CD14-positive monocyte (primary cell): ENCODE results near the gene BLNK. TPM values are rescaled to one million over a fixed set of nuclear protein-coding genes. Genes with fewer than 3 reads are reported as not detected.

Experiments used
- DNase-seq, 3 donors: peaks; one replicate each; pipeline ENCODE4 v3.0.0-alpha.2; 2011 to 2022
- H2AFZ ChIP-seq: 2 replicates; pipeline ENCODE4 v1.6.0; 2012; ENCODE audit warnings: mild to moderate bottlenecking, low read depth, low read length, inconsistent platforms; ENCODE audit not compliant: insufficient read depth, poor library complexity, severe bottlenecking
- H3K27ac ChIP-seq, 2 donors: 1 replicate in 1 of 2; 2 replicates in 1 of 2; pipeline ENCODE4 v1.5.1; 2012 to 2013; ENCODE audit warnings: low read length in 2 of 2, control low read depth in 1 of 2, inconsistent platforms in 1 of 2, low read depth in 1 of 2, mild to moderate bottlenecking in 1 of 2
- H3K27me3 ChIP-seq, 2 donors: one replicate each; pipeline versions ENCODE4 v1.6.0 to v1.6.1; 2011 to 2013; ENCODE audit warnings: low read length in 2 of 2; ENCODE audit not compliant: control insufficient read depth in 2 of 2, insufficient read depth in 2 of 2
- H3K36me3 ChIP-seq, 2 donors: replicated peaks in 1 of 2; 1 replicate in 1 of 2; 2 replicates in 1 of 2; pipeline versions ENCODE4 v1.5.1 to v1.6.1; 2012 to 2013; ENCODE audit warnings: low read length in 2 of 2, control low read depth in 1 of 2, inconsistent platforms in 1 of 2, mild to moderate bottlenecking in 1 of 2; ENCODE audit not compliant: insufficient read depth in 2 of 2, control insufficient read depth in 1 of 2
- H3K4me1 ChIP-seq, 2 donors: 1 replicate in 1 of 2; 2 replicates in 1 of 2; pipeline versions ENCODE4 v1.5.1 to v1.6.1; 2012 to 2013; ENCODE audit warnings: low read length in 2 of 2, control low read depth in 1 of 2, inconsistent platforms in 1 of 2, mild to moderate bottlenecking in 1 of 2, moderate library complexity in 1 of 2; ENCODE audit not compliant: insufficient read depth in 2 of 2, control insufficient read depth in 1 of 2
- H3K4me2 ChIP-seq: replicated peaks from 2 replicates; pipeline ENCODE3; 2012; ENCODE audit warnings: low read length, moderate library complexity, mild to moderate bottlenecking; ENCODE audit not compliant: poor library complexity, severe bottlenecking; ENCODE audit errors: extremely low read depth
- H3K4me3 ChIP-seq, 3 experiments: fragments of 200-600 bp in 1 of 3; sonication (generic) in 1 of 3; replicated peaks in 1 of 3; 1 replicate in 2 of 3; 2 replicates in 1 of 3; pipeline ENCODE4 v1.5.1; 2011 to 2013; ENCODE audit warnings: low read length in 3 of 3, mild to moderate bottlenecking in 3 of 3, control low read depth in 2 of 3, low read depth in 2 of 3, inconsistent platforms in 1 of 3, moderate library complexity in 1 of 3
- H3K79me2 ChIP-seq: 2 replicates; pipeline ENCODE4 v1.6.0; 2012; ENCODE audit warnings: mild to moderate bottlenecking, control low read depth, inconsistent platforms, low read length, moderate library complexity; ENCODE audit not compliant: insufficient read depth
- H3K9ac ChIP-seq: 2 replicates; pipeline ENCODE4 v1.6.0; 2017; ENCODE audit warnings: low read length, mild to moderate bottlenecking; ENCODE audit not compliant: insufficient read depth, poor library complexity, severe bottlenecking
- H3K9me3 ChIP-seq, 2 donors: replicated peaks in 1 of 2; 1 replicate in 1 of 2; 2 replicates in 1 of 2; pipeline versions ENCODE4 v1.5.1 to v1.6.1; 2012 to 2013; ENCODE audit warnings: low read length in 2 of 2, control low read depth in 1 of 2; ENCODE audit not compliant: control insufficient read depth in 1 of 2, insufficient read depth in 1 of 2
- H4K20me1 ChIP-seq: 2 replicates; pipeline ENCODE4 v1.6.0; 2012; ENCODE audit warnings: mild to moderate bottlenecking, low read length, control low read depth, moderate library complexity; ENCODE audit not compliant: insufficient read depth
- H3K27ac Mint-ChIP-seq, 7 donors: one replicate each; pipeline ENCODE4 v1.8.0; 2020; ENCODE audit warnings: mild to moderate bottlenecking in 7 of 7, mixed read lengths in 7 of 7, moderate library complexity in 6 of 7, inconsistent platforms in 2 of 7
- H3K27me3 Mint-ChIP-seq, 3 donors: one replicate each; pipeline ENCODE4 v1.8.0; 2021 to 2022; ENCODE audit warnings: low read depth in 3 of 3, mild to moderate bottlenecking in 3 of 3, mixed read lengths in 3 of 3, moderate library complexity in 3 of 3, inconsistent platforms in 1 of 3
- H3K36me3 Mint-ChIP-seq, 2 donors: one replicate each; pipeline ENCODE4 v1.8.0; 2020; ENCODE audit warnings: mixed read lengths in 2 of 2, inconsistent platforms in 1 of 2, mild to moderate bottlenecking in 1 of 2
- H3K4me1 Mint-ChIP-seq: one replicate; pipeline ENCODE4 v1.8.0; 2020; ENCODE audit warnings: mild to moderate bottlenecking, mixed read lengths
- H3K4me3 Mint-ChIP-seq, 2 donors: one replicate each; pipeline ENCODE4 v1.8.0; 2020; ENCODE audit warnings: mild to moderate bottlenecking in 2 of 2, mixed read lengths in 2 of 2, moderate library complexity in 1 of 2
- H3K9me3 Mint-ChIP-seq, 7 donors: one replicate each; pipeline ENCODE4 v1.8.0; 2020 to 2022; ENCODE audit warnings: mixed read lengths in 7 of 7, mild to moderate bottlenecking in 6 of 7, moderate library complexity in 6 of 7, inconsistent platforms in 2 of 7
- CTCF ChIP-seq: fragments of 200-600 bp; IDR thresholded peaks from one replicate; pipeline ENCODE4 v1.8.0; 2022; ENCODE audit warnings: antibody characterized with exemption, mild to moderate bottlenecking
- WGBS: methylation state at CpG from one replicate; pipeline ENCODE4 v1.1.5; 2013; ENCODE audit warnings: missing lambda C conversion rate; ENCODE audit not compliant: insufficient coverage; 5-methylcytosine and 5-hydroxymethylcytosine counted together
- intact Hi-C, 2 donors: fragments of 100-400 bp; cut with micrococcal nuclease; formaldehyde crosslinking; loops; one replicate each; pipeline versions ENCODE4 v1.15.0 to v1.15.1; 2023
- polyA plus RNA-seq, 3 donors: library from polyadenylated mRNA; depleted of rRNA in 1 of 3; unstranded in 2 of 3; stranded (reverse) in 1 of 3; fragments of 300-500 nt in 2 of 3; fragments of >200 nt in 1 of 3; fragmentation: Illumina TruSeq in 2 of 3; gene quantifications; 1 replicate in 2 of 3; 2 replicates in 1 of 3; pipeline ENCODE4 v1.2.3, GENCODE V29; 2012 to 2021

BLNK gene
- polyA plus RNA-seq, 3 donors: 1.4 to 1.9 (median 1.5) TPM

DNA sequence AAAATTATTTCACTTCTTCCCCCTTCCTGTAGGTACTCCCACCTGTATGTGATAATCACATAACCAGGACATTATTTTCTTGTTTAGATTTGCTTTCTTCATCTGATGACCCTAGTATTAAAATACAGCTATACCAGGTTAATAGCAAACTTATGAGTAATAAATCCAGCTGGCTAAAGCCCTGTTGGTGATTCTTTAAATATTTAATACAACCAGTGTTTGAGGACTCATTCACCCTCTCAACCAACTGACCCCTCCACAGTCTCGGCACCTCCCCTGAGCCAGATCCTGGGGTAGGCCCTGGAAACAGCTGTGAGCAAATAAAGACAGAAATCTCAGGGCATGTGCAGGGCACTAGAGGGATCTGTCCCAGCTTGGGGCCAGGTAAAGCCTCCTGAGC is 58.5 kb downstream of the BLNK start:
- H3K9me3 Mint-ChIP-seq: no peaks in the 10 kb centered on the region
- intact Hi-C loops: no loop called here
- Histone ChIP-seq H2AFZ (no peak overlapping the region), H3K9me3 (no peaks in the 10 kb centered on the region), H3K4me3 (no peak overlapping the region), H3K9ac (no peak overlapping the region), H3K27ac (no peak overlapping the region), H3K27me3 (no peaks in the 10 kb centered on the region), H3K4me2 (no peak overlapping the region), H4K20me1 (no peaks in the 10 kb centered on the region), H3K36me3 (no peaks in the 10 kb centered on the region), H3K79me2 (no peaks in the 10 kb centered on the region), H3K4me1 (no peaks in the 10 kb centered on the region)
- WGBS: 100% methylated on average over 1 of the region's 1 CpG
- peaks cover 0 to 1% of the 10 kb centered on the region in 2 donors for H3K36me3 Mint-ChIP-seq
- no peak for TF ChIP-seq CTCF
- no peak for DNase-seq
- no peaks in the 10 kb centered on the region for H3K27me3 Mint-ChIP-seq
- H3K4me3 Mint-ChIP-seq: no peak overlapping the region
- H3K27ac Mint-ChIP-seq: no peak overlapping the region
- H3K4me1 Mint-ChIP-seq: peaks cover 6% of the 10 kb centered on the region

GRCh38 chr10:96211764-96212163 is 59.6 kb downstream of the BLNK start:
- TF ChIP-seq CTCF: no peak
- no peaks in the 10 kb centered on the region for H3K9me3 ChIP-seq
- no peaks in the 10 kb centered on the region for H4K20me1 ChIP-seq
- no peak overlapping the region for H3K4me3 ChIP-seq
- H2AFZ ChIP-seq: no peak overlapping the region
- Mint-ChIP-seq H3K27me3 (no peaks in the 10 kb centered on the region), H3K4me3 (no peak overlapping the region), H3K9me3 (no peaks in the 10 kb centered on the region), H3K27ac (peak overlapping the region in 2 of 7 donors; percentile 6 to 12), H3K36me3 (peaks cover 0 to 1% of the 10 kb centered on the region in 2 donors), H3K4me1 (peaks cover 6% of the 10 kb centered on the region)
- intact Hi-C loops: no loop called here
- H3K27me3 ChIP-seq: no peaks in the 10 kb centered on the region
- H3K9ac ChIP-seq: no peak overlapping the region
- H3K4me1 ChIP-seq: no peaks in the 10 kb centered on the region
- H3K79me2 ChIP-seq: no peaks in the 10 kb centered on the region
- no peaks in the 10 kb centered on the region for H3K36me3 ChIP-seq
- peak; percentile 2 to 21 (median 5) for DNase-seq
- H3K4me2 ChIP-seq: no peak overlapping the region
- H3K27ac ChIP-seq: no peak overlapping the region
